ENCODE data around the gene PPP2R5D.
"Not testable (repeated sequence)": the region's sequence is repeated elsewhere in the genome, so short reads cannot be mapped to it uniquely, and the experiment has no call there.

Gene PPP2R5D

GRCh38 chr6:42984001-42984923 lies at the start of gene PPP2R5D:
PPP2R5D (plus strand) TSS chr6:42984570; CDS start chr6:42984678, 108 bp downstream.
- DNase-seq = peak; percentile 96

- peak; percentile 19 for DNase-seq
These were observed 49.0 kb upstream of the PPP2R5D start for GRCh38 chr6:42935322-42935721.

GRCh38 chr6:42936398-42936797 lies 48.0 kb upstream of the PPP2R5D start:
- no peak for DNase-seq

- DNase-seq = no peak
These were observed 46.6 kb upstream of the PPP2R5D start for GRCh38 chr6:42937548-42938427.

GRCh38 chr6:42938428-42938796 lies 46.0 kb upstream of the PPP2R5D start:
- DNase-seq = no peak

GRCh38 chr6:42938987-42939809 lies 45.2 kb upstream of the PPP2R5D start:
- DNase-seq = no peak

GRCh38 chr6:42939810-42940167 lies 44.6 kb upstream of the PPP2R5D start:
- no peak for DNase-seq

- DNase-seq = no peak
These were observed 43.8 kb upstream of the PPP2R5D start for GRCh38 chr6:42940493-42941045.

- DNase-seq = not testable (repeated sequence)
These were observed 43.0 kb upstream of the PPP2R5D start for GRCh38 chr6:42941356-42941755.

GRCh38 chr6:42942444-42942843 lies 41.9 kb upstream of the PPP2R5D start:
- DNase-seq = no peak

- no peak for DNase-seq
These were observed 36.4 kb upstream of the PPP2R5D start for GRCh38 chr6:42947950-42948349.

- no peak for DNase-seq
These were observed 32.0 kb upstream of the PPP2R5D start for GRCh38 chr6:42952389-42952788.

- DNase-seq = not testable (repeated sequence)
These were observed 30.0 kb upstream of the PPP2R5D start for GRCh38 chr6:42954405-42954804.

GRCh38 chr6:42958125-42958524 lies 26.2 kb upstream of the PPP2R5D start:
- no peak for DNase-seq

GRCh38 chr6:42959917-42960242 lies 24.5 kb upstream of the PPP2R5D start:
- DNase-seq = no peak

- no peak for DNase-seq
These were observed 23.9 kb upstream of the PPP2R5D start, which contains the start of gene GNMT for GRCh38 chr6:42960243-42961019. GNMT (plus strand) TSS chr6:42960754; CDS start chr6:42960768, 14 bp downstream.

- no peak for DNase-seq
These were observed 23.3 kb upstream of the PPP2R5D start for GRCh38 chr6:42961020-42961470.

GRCh38 chr6:42962096-42962495 lies 22.3 kb upstream of the PPP2R5D start:
- no peak for DNase-seq

GRCh38 chr6:42962502-42963178 lies 21.7 kb upstream of the PPP2R5D start:
- no peak for DNase-seq

- no peak for DNase-seq
These were observed 21.1 kb upstream of the PPP2R5D start for GRCh38 chr6:42963179-42963854.
